Bronchial epithelial cell (primary cell): Measurements from ENCODE around the gene LYZL6. TPM values are rescaled to one million over a fixed set of nuclear protein-coding genes. Genes with fewer than 3 reads are reported as not detected.

ENCODE experiments used
- DNase-seq: peaks from one replicate; pipeline ENCODE4 v3.0.0-alpha.2; 2010; ENCODE audit warnings: low read depth
- FAIRE-seq: peaks from 2 replicates; lab custom pipeline; 2011; peaks lifted over from hg19 to GRCh38; lab: Jason Lieb, UNC
- H3K27me3 ChIP-seq: 2 replicates; pipeline ENCODE4 v1.5.1; 2011; ENCODE audit warnings: low read length; ENCODE audit not compliant: control insufficient read depth, insufficient read depth
- H3K36me3 ChIP-seq: 2 replicates; pipeline ENCODE4 v1.5.1; 2011; ENCODE audit warnings: low read length; ENCODE audit not compliant: control insufficient read depth, insufficient read depth
- H3K4me3 ChIP-seq: 2 replicates; pipeline ENCODE4 v1.5.1; 2011; ENCODE audit warnings: mild to moderate bottlenecking, low read depth, low read length, control low read depth
- total RNA-seq: library from RNA; depleted of rRNA; stranded (reverse); fragments of >200 nt; gene quantifications from 2 replicates; pipeline ENCODE4 v1.2.1, GENCODE V29; 2014
- TF ChIP-seq, protein P1 (sequence below): IDR thresholded peaks from 2 replicates; pipeline ENCODE4 v1.5.1; 2011; ENCODE audit warnings: mild to moderate bottlenecking, moderate library complexity, low read length, control low read depth, inconsistent platforms; ENCODE audit not compliant: insufficient read depth, severe bottlenecking

LYZL6 gene
- total RNA-seq, 1 donor from 2014 or later = not detected

DNA sequence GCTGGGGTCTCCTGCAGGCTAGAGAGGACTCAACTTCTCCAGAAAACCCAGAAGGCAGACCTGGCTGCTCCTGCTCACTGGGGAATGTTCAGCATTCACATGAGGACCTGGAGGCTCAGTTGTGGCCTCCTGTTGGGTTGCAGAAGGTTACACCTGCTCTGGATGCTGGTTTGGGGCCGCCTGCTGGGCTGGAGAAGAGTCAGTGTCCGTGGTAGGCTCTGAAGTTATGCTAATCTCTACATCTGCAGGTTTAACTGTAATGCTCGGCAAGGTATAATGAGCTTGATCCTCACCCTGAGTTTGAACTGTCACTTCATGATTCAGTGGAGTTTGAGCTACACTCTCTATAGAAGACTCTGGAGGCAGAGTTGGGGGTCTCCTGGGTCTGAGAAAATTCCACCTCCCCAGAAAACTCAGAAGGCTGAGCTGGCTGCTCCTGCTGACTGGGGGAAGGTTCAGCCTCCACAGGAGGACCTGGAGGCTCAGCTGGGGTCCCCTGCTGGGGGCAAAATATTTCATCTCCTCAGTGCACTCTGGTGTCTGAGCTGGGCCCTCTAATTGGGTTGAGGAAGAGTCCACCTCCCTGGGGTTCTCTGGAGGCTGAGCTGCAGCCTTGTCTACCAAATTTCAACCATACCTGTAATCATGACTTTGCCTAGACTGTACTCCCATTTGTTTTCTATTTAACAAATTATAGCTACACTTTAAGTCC lies 36.4 kb downstream of the LYZL6 start:
- DNase-seq (no peak), FAIRE-seq (no peak)
- H3K27me3 ChIP-seq = no peaks in the 10 kb centered on the region
- no peak overlapping the region for H3K4me3 ChIP-seq
- H3K36me3 ChIP-seq = no peaks in the 10 kb centered on the region
- TF ChIP-seq, protein P1, sequence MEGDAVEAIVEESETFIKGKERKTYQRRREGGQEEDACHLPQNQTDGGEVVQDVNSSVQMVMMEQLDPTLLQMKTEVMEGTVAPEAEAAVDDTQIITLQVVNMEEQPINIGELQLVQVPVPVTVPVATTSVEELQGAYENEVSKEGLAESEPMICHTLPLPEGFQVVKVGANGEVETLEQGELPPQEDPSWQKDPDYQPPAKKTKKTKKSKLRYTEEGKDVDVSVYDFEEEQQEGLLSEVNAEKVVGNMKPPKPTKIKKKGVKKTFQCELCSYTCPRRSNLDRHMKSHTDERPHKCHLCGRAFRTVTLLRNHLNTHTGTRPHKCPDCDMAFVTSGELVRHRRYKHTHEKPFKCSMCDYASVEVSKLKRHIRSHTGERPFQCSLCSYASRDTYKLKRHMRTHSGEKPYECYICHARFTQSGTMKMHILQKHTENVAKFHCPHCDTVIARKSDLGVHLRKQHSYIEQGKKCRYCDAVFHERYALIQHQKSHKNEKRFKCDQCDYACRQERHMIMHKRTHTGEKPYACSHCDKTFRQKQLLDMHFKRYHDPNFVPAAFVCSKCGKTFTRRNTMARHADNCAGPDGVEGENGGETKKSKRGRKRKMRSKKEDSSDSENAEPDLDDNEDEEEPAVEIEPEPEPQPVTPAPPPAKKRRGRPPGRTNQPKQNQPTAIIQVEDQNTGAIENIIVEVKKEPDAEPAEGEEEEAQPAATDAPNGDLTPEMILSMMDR = no peak

DNA sequence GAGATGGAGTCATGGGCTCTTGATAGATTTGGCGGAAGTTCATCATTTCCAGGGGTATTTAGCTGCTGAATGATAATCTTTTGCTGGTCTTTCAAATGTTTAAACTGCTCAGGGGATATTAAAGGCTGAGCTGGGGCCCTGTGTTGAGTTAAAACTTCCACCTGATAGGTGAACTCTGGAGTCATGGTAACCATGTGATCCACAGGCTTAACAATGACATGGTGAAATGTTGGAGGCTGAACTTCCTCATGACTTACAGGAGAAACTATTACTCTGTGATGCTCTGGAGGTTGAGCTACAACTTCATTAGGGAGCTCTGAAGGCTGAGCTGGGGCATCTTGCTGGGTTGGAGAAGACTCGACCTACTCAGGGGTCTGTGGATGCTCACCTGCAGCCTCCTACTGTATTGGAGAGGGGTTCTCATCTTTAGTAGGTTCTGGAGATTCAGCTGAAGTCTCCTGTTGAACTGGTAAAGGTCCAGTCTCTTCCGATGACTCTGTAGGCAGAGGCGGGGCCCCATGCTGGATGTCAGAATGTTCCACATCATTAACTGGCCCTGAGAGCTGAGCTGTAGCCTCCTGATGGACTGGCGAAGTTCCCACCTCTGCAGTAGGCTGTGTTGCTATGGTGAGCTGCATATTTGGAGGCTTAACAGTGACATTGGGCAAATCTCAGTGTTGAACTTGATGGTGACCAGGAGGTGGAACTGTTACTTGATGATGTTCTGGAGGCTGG lies 37.2 kb downstream of the LYZL6 start:
- FAIRE-seq = no peak

DNA sequence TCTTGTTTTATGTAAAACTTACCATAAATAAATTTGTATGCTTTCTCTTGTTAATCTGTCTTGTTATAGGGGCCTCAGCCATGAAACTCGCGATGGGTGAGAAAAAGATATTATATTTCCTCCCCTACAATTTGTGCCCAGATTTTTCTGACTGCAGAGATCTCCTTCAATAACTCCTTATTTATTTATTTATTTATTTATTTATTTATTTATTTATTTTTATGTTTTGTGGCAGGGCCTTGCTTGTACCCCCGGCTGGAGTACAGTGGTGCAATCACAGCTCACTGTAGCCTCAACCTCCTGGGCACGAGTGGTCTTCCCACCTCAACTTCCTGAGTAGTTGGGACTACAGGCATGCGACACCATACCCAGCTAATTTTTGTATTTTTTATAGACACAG lies 40.1 kb downstream of the LYZL6 start:
- TF ChIP-seq, protein P1 = no peak
- no peak for DNase-seq
- no peak overlapping the region for H3K4me3 ChIP-seq
- H3K36me3 ChIP-seq = no peaks in the 10 kb centered on the region
- FAIRE-seq = no peak
- H3K27me3 ChIP-seq = no peaks in the 10 kb centered on the region

More for the DNA sequence above, 37.2 kb downstream of the LYZL6 start:
- TF ChIP-seq, protein P1 = no peak
- DNase-seq = no peak
- Histone ChIP-seq H3K4me3 (no peak overlapping the region), H3K36me3 (no peaks in the 10 kb centered on the region), H3K27me3 (no peaks in the 10 kb centered on the region)

DNA sequence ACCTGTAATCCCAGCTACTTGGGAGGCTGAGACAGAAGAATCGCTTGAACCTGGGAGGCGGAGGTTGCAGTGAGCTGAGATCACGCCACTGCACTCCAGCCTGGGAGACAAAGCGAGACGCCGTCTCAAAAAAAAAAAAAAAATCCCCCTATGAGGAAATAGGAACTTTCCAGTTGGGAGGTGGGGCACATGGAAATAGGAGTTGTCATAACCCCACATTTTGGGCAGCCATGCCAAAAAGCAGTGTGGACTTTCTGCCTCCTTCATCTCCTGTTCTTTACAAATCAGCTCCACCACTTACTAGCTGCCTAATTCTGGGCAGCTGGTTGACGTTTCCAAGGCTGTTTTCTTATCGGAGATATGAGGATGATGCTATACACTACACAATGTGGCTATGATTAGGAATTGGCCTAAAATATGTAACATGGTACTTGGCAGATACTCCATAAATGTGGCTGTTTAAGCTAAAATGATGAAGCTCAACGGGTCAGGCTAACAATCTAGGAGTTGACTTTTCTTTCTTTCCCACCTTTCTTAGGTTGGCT lies 41.8 kb downstream of the LYZL6 start:
- no peak overlapping the region for H3K4me3 ChIP-seq
- H3K27me3 ChIP-seq = no peaks in the 10 kb centered on the region
- FAIRE-seq = no peak
- TF ChIP-seq, protein P1 = no peak
- DNase-seq = no peak
- no peaks in the 10 kb centered on the region for H3K36me3 ChIP-seq

DNA sequence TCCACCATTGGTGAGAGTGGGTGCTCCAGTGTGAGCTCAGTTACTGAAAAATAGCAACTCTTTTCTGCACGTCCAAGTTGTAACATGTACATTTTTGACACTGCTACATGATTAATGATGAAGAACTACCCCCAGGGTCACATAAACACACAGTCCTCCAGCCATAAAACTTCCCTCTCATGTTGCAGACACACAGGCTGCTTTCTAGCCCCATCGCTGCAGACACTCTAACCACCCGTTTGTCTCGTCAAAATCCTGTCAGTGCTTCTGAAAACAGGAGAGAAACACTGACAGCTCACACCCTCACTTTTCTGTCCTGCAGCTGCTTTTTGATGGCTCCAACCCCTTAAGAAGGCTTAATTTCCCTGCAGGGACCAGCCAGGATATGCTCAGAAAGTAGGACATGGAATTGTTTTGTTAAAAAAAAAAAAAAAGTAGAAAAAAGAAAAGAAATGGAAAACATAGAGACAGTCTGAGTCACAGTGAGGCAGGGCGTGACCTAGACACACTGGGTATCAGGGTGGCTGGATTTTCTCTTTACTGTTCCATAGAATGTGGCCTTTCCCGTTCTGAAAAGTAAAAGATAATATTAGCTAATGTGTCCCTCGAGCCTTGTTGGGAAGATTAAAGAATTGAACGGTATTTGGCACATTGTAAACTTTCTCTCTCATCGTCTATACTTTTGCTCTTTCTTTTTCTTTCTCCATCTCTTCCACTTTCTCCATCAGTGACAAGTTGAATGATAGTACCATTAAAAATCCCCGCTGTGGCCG lies 42.6 kb downstream of the LYZL6 start:
- no peak for FAIRE-seq
- TF ChIP-seq, protein P1 = no peak
- Histone ChIP-seq H3K4me3 (no peak overlapping the region), H3K36me3 (no peaks in the 10 kb centered on the region), H3K27me3 (no peaks in the 10 kb centered on the region)
- peak; percentile 32 for DNase-seq
